ENCODE data around the gene TMC1.

Gene TMC1

DNA sequence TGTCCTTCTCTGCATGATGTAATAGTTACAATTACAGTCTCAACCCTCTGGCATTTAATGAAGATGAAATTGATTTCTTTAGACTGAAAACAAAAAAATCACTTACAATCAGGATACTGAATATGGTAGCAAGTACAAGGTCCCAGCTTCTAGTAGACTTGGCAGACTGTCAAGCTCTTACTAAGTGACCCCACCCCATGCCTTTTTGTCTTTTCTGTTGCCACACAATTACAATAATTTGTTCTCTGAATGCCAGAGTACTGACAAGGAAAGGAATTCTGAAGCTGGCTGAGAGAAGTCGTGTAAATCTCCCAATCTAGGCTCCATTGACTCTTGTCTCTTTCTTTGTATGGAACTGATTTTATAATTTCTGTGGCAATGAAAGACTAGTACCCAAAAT is 154.2 kb downstream of the TMC1 start:
- Histone ChIP-seq H3K14ac (ENCODE audit: low read length in 2 of 2) (no peak overlapping the region), H4K91ac (ENCODE audit: low read length) (no peak overlapping the region)
- WGBS, result 33% methylated on average over 1 of the region's 1 CpG

DNA sequence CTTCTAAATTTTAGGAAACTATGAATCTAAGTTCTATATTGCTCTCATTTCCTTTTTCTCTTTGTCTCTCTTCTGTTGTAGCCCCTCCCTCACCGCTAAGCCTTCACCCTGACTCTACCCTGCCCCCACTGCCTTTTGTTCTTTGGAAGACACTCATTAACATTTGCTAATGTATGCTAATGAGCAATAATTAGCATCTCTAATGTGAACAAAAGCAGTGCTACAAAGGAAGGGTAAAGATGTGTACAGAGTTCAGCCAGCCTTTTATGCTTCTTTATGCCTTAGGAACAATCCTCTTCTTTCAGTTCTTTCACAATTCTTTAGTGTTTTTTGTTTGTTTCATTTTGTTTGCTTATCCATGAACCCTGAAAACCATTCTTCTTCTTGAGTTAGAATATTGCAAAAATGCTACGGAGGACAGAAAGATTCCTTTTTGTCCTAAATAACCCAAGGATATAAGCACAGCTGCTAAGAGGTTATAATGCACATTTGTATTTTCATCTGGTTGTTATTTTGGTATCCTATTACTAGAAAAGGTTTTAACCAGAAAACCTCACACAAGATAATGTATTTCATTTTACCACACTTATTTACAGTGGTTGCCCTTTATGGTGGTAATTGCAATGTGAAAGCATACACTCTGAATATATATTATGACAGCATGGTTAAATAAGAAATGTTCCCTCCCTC is 159.3 kb downstream of the TMC1 start:
- DNase-seq, result no peak
- WGBS, result 6% methylated on average over 2 of the region's 2 CpGs
- Histone ChIP-seq H3K27ac (ENCODE audit: low read length, poor library complexity, severe bottlenecking) (no peak overlapping the region), H2BK15ac (ENCODE audit: low read depth, poor library complexity, severe bottlenecking) (no peak overlapping the region), H3K9me3 (ENCODE audit: control insufficient read depth, low read length) (no peaks in the 10 kb centered on the region), H3K14ac (ENCODE audit: low read length in 2 of 2) (no peak overlapping the region), H2AK5ac (ENCODE audit: low read length, severe bottlenecking) (no peak overlapping the region), H3K36me3 (ENCODE audit: control insufficient read depth in 1 of 2, insufficient read depth in 2 of 2, low read depth in 1 of 2, low read length in 2 of 2) (no peaks in the 10 kb centered on the region), H3K23ac (ENCODE audit: low read length in 2 of 2) (no peak overlapping the region), H4K8ac (ENCODE audit: low read length) (no peak overlapping the region), H3K9ac (ENCODE audit: low read length) (no peak overlapping the region), H4K91ac (ENCODE audit: low read length) (no peak overlapping the region), H2BK120ac (ENCODE audit: low read depth, low read length) (no peak overlapping the region), H2BK12ac (ENCODE audit: low read length in 2 of 2) (no peak overlapping the region), H3K4me1 (ENCODE audit: control insufficient read depth, insufficient read depth, low read depth, low read length) (no peaks in the 10 kb centered on the region), H2BK5ac (ENCODE audit: low read depth, low read length, poor library complexity, severe bottlenecking) (no peak overlapping the region), H3K4me2 (ENCODE audit: low read length, poor library complexity, severe bottlenecking) (no peak overlapping the region), H3K79me1 (replicated peaks; ENCODE audit: low read length, poor library complexity, severe bottlenecking) (no peaks in the 10 kb centered on the region), H3K27me3 (ENCODE audit: control insufficient read depth in 1 of 2, insufficient read depth in 1 of 2, low read length in 2 of 2) (no peaks in the 10 kb centered on the region), H3K4ac (ENCODE audit: low read depth in 1 of 2, low read length in 2 of 2) (no peak overlapping the region), H3K4me3 (ENCODE audit: insufficient read depth in 1 of 2, low read depth in 1 of 2, low read length in 2 of 2) (no peak overlapping the region), H3K18ac (ENCODE audit: low read depth in 1 of 2, low read length in 2 of 2) (no peak overlapping the region), H2AFZ (ENCODE audit: low read depth, low read length) (no peak overlapping the region)

More for the DNA sequence above, 154.2 kb downstream of the TMC1 start:
- Histone ChIP-seq H3K18ac (ENCODE audit: low read depth in 1 of 2, low read length in 2 of 2) (no peak overlapping the region), H3K23ac (ENCODE audit: low read length in 2 of 2) (no peak overlapping the region), H3K4me2 (ENCODE audit: low read length, poor library complexity, severe bottlenecking) (no peak overlapping the region), H3K79me1 (replicated peaks; ENCODE audit: low read length, poor library complexity, severe bottlenecking) (no peaks in the 10 kb centered on the region), H3K9me3 (ENCODE audit: control insufficient read depth, low read length) (no peaks in the 10 kb centered on the region), H3K27ac (ENCODE audit: low read length, poor library complexity, severe bottlenecking) (no peak overlapping the region), H3K27me3 (ENCODE audit: control insufficient read depth in 1 of 2, insufficient read depth in 1 of 2, low read length in 2 of 2) (no peaks in the 10 kb centered on the region), H3K4ac (ENCODE audit: low read depth in 1 of 2, low read length in 2 of 2) (no peak overlapping the region), H3K4me1 (ENCODE audit: control insufficient read depth, insufficient read depth, low read depth, low read length) (no peaks in the 10 kb centered on the region), H4K8ac (ENCODE audit: low read length) (no peak overlapping the region), H2BK15ac (ENCODE audit: low read depth, poor library complexity, severe bottlenecking) (no peak overlapping the region), H2AFZ (ENCODE audit: low read depth, low read length) (no peak overlapping the region), H3K4me3 (ENCODE audit: insufficient read depth in 1 of 2, low read depth in 1 of 2, low read length in 2 of 2) (no peak overlapping the region), H2AK5ac (ENCODE audit: low read length, severe bottlenecking) (no peak overlapping the region), H2BK120ac (ENCODE audit: low read depth, low read length) (no peak overlapping the region), H3K9ac (ENCODE audit: low read length) (no peak overlapping the region), H3K36me3 (ENCODE audit: control insufficient read depth in 1 of 2, insufficient read depth in 2 of 2, low read depth in 1 of 2, low read length in 2 of 2) (no peaks in the 10 kb centered on the region), H2BK5ac (ENCODE audit: low read depth, low read length, poor library complexity, severe bottlenecking) (no peak overlapping the region), H2BK12ac (ENCODE audit: low read length in 2 of 2) (no peak overlapping the region)
- DNase-seq, result no peak

DNA sequence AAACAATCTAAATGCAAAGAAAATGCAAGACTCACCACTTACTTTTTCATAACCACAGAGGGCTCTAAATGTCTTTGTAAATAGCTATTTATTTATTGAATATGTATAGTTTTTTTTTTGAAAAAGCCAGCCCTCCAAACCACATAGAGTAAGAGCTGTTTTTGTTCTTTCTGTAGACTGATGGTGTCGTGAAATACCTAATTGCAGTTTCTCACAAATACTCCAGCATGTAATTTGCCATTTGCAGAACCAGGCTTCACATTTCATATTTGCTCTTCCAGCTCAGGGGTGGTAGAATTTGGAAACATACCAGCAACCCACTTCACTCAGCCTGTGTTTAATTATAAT is 159.8 kb downstream of the TMC1 start:
- WGBS, result 71% methylated on average over 1 of the region's 1 CpG
- no peak overlapping the region for H2AK5ac ChIP-seq (ENCODE audit: low read length, severe bottlenecking)

DNA sequence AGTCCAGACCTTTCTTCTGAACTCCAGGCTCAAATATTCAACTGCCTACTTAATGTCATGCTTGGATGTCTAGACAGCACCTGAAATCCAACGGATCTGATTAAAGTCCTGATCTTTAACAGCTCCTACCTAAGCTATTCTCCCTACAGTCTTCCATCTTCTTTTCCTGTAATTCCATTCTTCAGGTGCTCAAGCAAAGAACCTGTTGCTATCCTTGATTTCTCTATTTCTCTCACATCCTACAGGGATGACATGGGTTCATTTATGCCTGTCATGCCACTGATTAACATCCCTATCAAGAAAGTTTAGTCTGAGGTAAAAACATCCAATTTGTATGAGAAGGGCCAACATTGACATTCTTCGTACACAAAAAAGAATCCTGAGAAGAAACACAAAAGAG is 163.2 kb downstream of the TMC1 start:
- Histone ChIP-seq H2AK5ac (ENCODE audit: low read length, severe bottlenecking) (no peak overlapping the region), H3K9me3 (ENCODE audit: control insufficient read depth, low read length) (no peaks in the 10 kb centered on the region), H3K4ac (ENCODE audit: low read depth in 1 of 2, low read length in 2 of 2) (no peak overlapping the region), H3K4me1 (ENCODE audit: control insufficient read depth, insufficient read depth, low read depth, low read length) (no peaks in the 10 kb centered on the region), H3K79me1 (replicated peaks; ENCODE audit: low read length, poor library complexity, severe bottlenecking) (no peaks in the 10 kb centered on the region), H3K4me3 (ENCODE audit: insufficient read depth in 1 of 2, low read depth in 1 of 2, low read length in 2 of 2) (no peak overlapping the region), H2BK12ac (ENCODE audit: low read length in 2 of 2) (no peak overlapping the region), H3K36me3 (ENCODE audit: control insufficient read depth in 1 of 2, insufficient read depth in 2 of 2, low read depth in 1 of 2, low read length in 2 of 2) (no peaks in the 10 kb centered on the region), H2BK120ac (ENCODE audit: low read depth, low read length) (no peak overlapping the region), H2BK5ac (ENCODE audit: low read depth, low read length, poor library complexity, severe bottlenecking) (no peak overlapping the region), H2BK15ac (ENCODE audit: low read depth, poor library complexity, severe bottlenecking) (no peak overlapping the region), H3K27ac (ENCODE audit: low read length, poor library complexity, severe bottlenecking) (no peak overlapping the region), H3K27me3 (ENCODE audit: control insufficient read depth in 1 of 2, insufficient read depth in 1 of 2, low read length in 2 of 2) (peaks cover 0 to 4% of the 10 kb centered on the region in 2 experiments), H3K18ac (ENCODE audit: low read depth in 1 of 2, low read length in 2 of 2) (no peak overlapping the region), H3K14ac (ENCODE audit: low read length in 2 of 2) (no peak overlapping the region), H4K8ac (ENCODE audit: low read length) (no peak overlapping the region), H3K9ac (ENCODE audit: low read length) (no peak overlapping the region), H3K4me2 (ENCODE audit: low read length, poor library complexity, severe bottlenecking) (no peak overlapping the region), H3K23ac (ENCODE audit: low read length in 2 of 2) (no peak overlapping the region), H4K91ac (ENCODE audit: low read length) (no peak overlapping the region), H2AFZ (ENCODE audit: low read depth, low read length) (no peak overlapping the region)
- no peak for DNase-seq
- WGBS, result 70% methylated on average over 2 of the region's 2 CpGs

More for the DNA sequence above, 159.8 kb downstream of the TMC1 start:
- H2BK15ac ChIP-seq (ENCODE audit: low read depth, poor library complexity, severe bottlenecking), result no peak overlapping the region
- no peak overlapping the region for H4K8ac ChIP-seq (ENCODE audit: low read length)
- no peaks in the 10 kb centered on the region for H3K79me1 ChIP-seq (replicated peaks; ENCODE audit: low read length, poor library complexity, severe bottlenecking)
- H3K18ac ChIP-seq (ENCODE audit: low read depth in 1 of 2, low read length in 2 of 2), result no peak overlapping the region
- no peaks in the 10 kb centered on the region for H3K36me3 ChIP-seq (ENCODE audit: control insufficient read depth in 1 of 2, insufficient read depth in 2 of 2, low read depth in 1 of 2, low read length in 2 of 2)
- no peaks in the 10 kb centered on the region for H3K4me1 ChIP-seq (ENCODE audit: control insufficient read depth, insufficient read depth, low read depth, low read length)
- H2BK5ac ChIP-seq (ENCODE audit: low read depth, low read length, poor library complexity, severe bottlenecking), result no peak overlapping the region
- H4K91ac ChIP-seq (ENCODE audit: low read length), result no peak overlapping the region
- no peak overlapping the region for H2AFZ ChIP-seq (ENCODE audit: low read depth, low read length)
- H3K23ac ChIP-seq (ENCODE audit: low read length in 2 of 2), result no peak overlapping the region
- H3K9ac ChIP-seq (ENCODE audit: low read length), result no peak overlapping the region
- no peak for DNase-seq
- no peak overlapping the region for H3K4me3 ChIP-seq (ENCODE audit: insufficient read depth in 1 of 2, low read depth in 1 of 2, low read length in 2 of 2)
- H2BK120ac ChIP-seq (ENCODE audit: low read depth, low read length), result no peak overlapping the region
- no peak overlapping the region for H2BK12ac ChIP-seq (ENCODE audit: low read length in 2 of 2)
- no peak overlapping the region for H3K4me2 ChIP-seq (ENCODE audit: low read length, poor library complexity, severe bottlenecking)
- no peak overlapping the region for H3K4ac ChIP-seq (ENCODE audit: low read depth in 1 of 2, low read length in 2 of 2)
- H3K9me3 ChIP-seq (ENCODE audit: control insufficient read depth, low read length), result no peaks in the 10 kb centered on the region
- no peak overlapping the region for H3K14ac ChIP-seq (ENCODE audit: low read length in 2 of 2)
- no peaks in the 10 kb centered on the region for H3K27me3 ChIP-seq (ENCODE audit: control insufficient read depth in 1 of 2, insufficient read depth in 1 of 2, low read length in 2 of 2)
- no peak overlapping the region for H3K27ac ChIP-seq (ENCODE audit: low read length, poor library complexity, severe bottlenecking)

All from mesenchymal stem cell (in vitro differentiated cells and primary cell).